WTC11 (cell line): ENCODE data around the gene CBFA2T2. TPM values are rescaled to one million over a fixed set of nuclear protein-coding genes. Genes with fewer than 3 reads are reported as not detected.
A peak's percentile ranks its signal among the peaks of the same experiment; 100 is the strongest.
"Not testable (repeated sequence)": the region's sequence is repeated elsewhere in the genome, so short reads cannot be mapped to it uniquely, and the experiment has no call there.

Experiments
- ATAC-seq: fragments of 200-7000 bp; cut with Tn5 transposase; 2 replicates; pipeline ENCODE4 v1.10.0; 2021; ENCODE audit warnings: mild to moderate bottlenecking, moderate library complexity
- CTCF ChIA-PET: fragments of 300-600 bp; sonication (Branson Sonifier 250); formaldehyde crosslinking; loops from one replicate; lab custom pipeline; 2021; ENCODE audit warnings: antibody characterized with exemption; lab: Charles Lee
- POLR2A ChIA-PET: fragments of 350-600 bp; sonication (Branson Sonifier 250); formaldehyde crosslinking; loops from one replicate; lab custom pipeline; 2021; ENCODE audit warnings: antibody characterized with exemption; lab: Charles Lee
- DNase-seq: peaks from one replicate; pipeline ENCODE4 v3.0.0; 2021; ENCODE audit warnings: low spot score
- H3K27ac Mint-ChIP-seq: 2 replicates; pipeline ENCODE4 v1.8.0; 2021; ENCODE audit warnings: mixed read lengths
- H3K27me3 Mint-ChIP-seq: 2 replicates; pipeline ENCODE4 v1.8.0; 2021; ENCODE audit warnings: low read depth, mild to moderate bottlenecking, moderate library complexity, mixed read lengths
- H3K36me3 Mint-ChIP-seq: 2 replicates; pipeline ENCODE4 v1.8.0; 2021; ENCODE audit warnings: mixed read lengths
- H3K4me1 Mint-ChIP-seq: 2 replicates; pipeline ENCODE4 v1.8.0; 2022; ENCODE audit warnings: mixed read lengths
- H3K4me3 Mint-ChIP-seq: 2 replicates; pipeline ENCODE4 v1.8.0; 2021; ENCODE audit warnings: mild to moderate bottlenecking, moderate library complexity, mixed read lengths
- H3K9me3 Mint-ChIP-seq: 2 replicates; pipeline ENCODE4 v1.8.0; 2021; ENCODE audit warnings: mixed read lengths
- ESRRA ChIP-seq: sonication (generic); formaldehyde crosslinking; IDR thresholded peaks from 2 replicates; pipeline ENCODE4 v1.8.1; 2022; ENCODE audit warnings: mild to moderate bottlenecking, missing genetic modification reagents, borderline replicate concordance
- FOXK1 ChIP-seq: sonication (generic); formaldehyde crosslinking; IDR thresholded peaks from 2 replicates; pipeline ENCODE4 v1.8.0; 2022; ENCODE audit warnings: mild to moderate bottlenecking, moderate library complexity, missing genetic modification reagents
- FOXP1 ChIP-seq: sonication (generic); formaldehyde crosslinking; IDR thresholded peaks from 2 replicates; pipeline ENCODE4 v1.8.0; 2022; ENCODE audit warnings: missing genetic modification reagents, mild to moderate bottlenecking, moderate library complexity, borderline replicate concordance
- HMGXB4 ChIP-seq: sonication (generic); formaldehyde crosslinking; IDR thresholded peaks from 2 replicates; pipeline ENCODE4 v1.8.1; 2023; ENCODE audit warnings: mild to moderate bottlenecking, moderate library complexity, missing genetic modification reagents
- IRF2 ChIP-seq: sonication (generic); formaldehyde crosslinking; IDR thresholded peaks from 2 replicates; pipeline ENCODE4 v1.8.0; 2022; ENCODE audit warnings: low read depth, missing genetic modification reagents, borderline replicate concordance
- JUN ChIP-seq: sonication (generic); formaldehyde crosslinking; IDR thresholded peaks from 2 replicates; pipeline ENCODE4 v1.8.0; 2023; ENCODE audit warnings: mild to moderate bottlenecking, missing genetic modification reagents
- PRRX2 ChIP-seq: fragments of 250-450 bp; sonication (Bioruptor Pico); IDR thresholded peaks from 2 replicates; pipeline ENCODE4 v1.8.0; 2021; ENCODE audit warnings: mild to moderate bottlenecking
- SMAD3 ChIP-seq: sonication (generic); formaldehyde crosslinking; IDR thresholded peaks from 2 replicates; pipeline ENCODE4 v1.8.0; 2022; ENCODE audit warnings: missing genetic modification reagents, mild to moderate bottlenecking, borderline replicate concordance
- SMAD4 ChIP-seq: sonication (generic); formaldehyde crosslinking; IDR thresholded peaks from 2 replicates; pipeline ENCODE4 v1.8.0; 2022; ENCODE audit warnings: mild to moderate bottlenecking, missing genetic modification reagents
- SP1 ChIP-seq: sonication (generic); formaldehyde crosslinking; conservative IDR thresholded peaks from 2 replicates; pipeline ENCODE4 v1.8.1; 2022; ENCODE audit warnings: missing genetic modification reagents
- USF2 ChIP-seq: sonication (generic); formaldehyde crosslinking; IDR thresholded peaks from 2 replicates; pipeline ENCODE4 v1.8.1; 2023; ENCODE audit warnings: mild to moderate bottlenecking, missing genetic modification reagents, moderate library complexity
- ZBTB21 ChIP-seq: sonication (generic); formaldehyde crosslinking; IDR thresholded peaks from 2 replicates; pipeline ENCODE4 v1.8.1; 2023; ENCODE audit warnings: mild to moderate bottlenecking, missing genetic modification reagents, borderline replicate concordance
- ZNF121 ChIP-seq: sonication (generic); formaldehyde crosslinking; IDR thresholded peaks from 2 replicates; pipeline ENCODE4 v1.8.0; 2023; ENCODE audit warnings: missing genetic modification reagents
- total RNA-seq: library from RNA; stranded (reverse); gene quantifications from 3 replicates; pipeline ENCODE4 v1.2.3, GENCODE V29; 2021
- TF ChIP-seq, protein P1 (sequence below): sonication (generic); formaldehyde crosslinking; IDR thresholded peaks from 2 replicates; pipeline ENCODE4 v1.8.1; 2022; ENCODE audit warnings: mild to moderate bottlenecking, moderate library complexity, missing genetic modification reagents
- TF ChIP-seq, protein P2 (sequence below): sonication (generic); formaldehyde crosslinking; IDR thresholded peaks from 2 replicates; pipeline ENCODE4 v1.8.1; 2022; ENCODE audit warnings: missing genetic modification reagents, borderline replicate concordance
- TF ChIP-seq, protein P3 (sequence below): fragments of 250-450 bp; sonication (Bioruptor Pico); IDR thresholded peaks from 2 replicates; pipeline ENCODE4 v1.9.0; 2021; ENCODE audit warnings: moderate library complexity, mild to moderate bottlenecking, inconsistent platforms, borderline replicate concordance
- TF ChIP-seq, protein P4 (sequence below): sonication (generic); formaldehyde crosslinking; IDR thresholded peaks from 2 replicates; pipeline ENCODE4 v1.8.1; 2023; ENCODE audit warnings: mild to moderate bottlenecking, missing genetic modification reagents
- TF ChIP-seq, protein P5 (sequence below): fragments of 250-450 bp; sonication (Bioruptor Pico); IDR thresholded peaks from 2 replicates; pipeline ENCODE4 v1.9.0; 2021; ENCODE audit warnings: mild to moderate bottlenecking, borderline replicate concordance

Gene CBFA2T2
- total RNA-seq, 1 experiment from 2014 or later = 22.1 TPM

DNA sequence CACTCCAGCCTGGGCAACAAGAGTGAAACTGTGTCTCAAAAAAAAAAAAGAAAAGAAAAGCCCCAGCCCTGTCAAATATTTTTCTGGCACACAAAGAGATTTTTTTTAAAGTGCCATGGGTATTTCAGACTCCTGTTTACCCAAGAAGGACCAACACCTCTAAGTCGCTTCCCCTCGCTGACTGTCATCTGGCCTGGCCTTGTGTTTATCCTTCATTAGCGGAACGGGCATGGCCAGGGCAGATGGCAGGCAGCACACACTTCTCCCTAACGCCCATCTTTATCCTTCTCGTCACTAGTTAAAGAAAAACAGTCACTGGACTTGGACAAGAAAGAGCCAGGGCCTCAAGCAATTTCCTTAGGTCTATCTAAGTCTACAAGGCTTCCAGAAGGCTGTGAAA, 7.3 kb upstream of the CBFA2T2 start:
- Mint-ChIP-seq H3K27ac (0 out of 2 replicates have a peak overlapping the region, but pooled peaks have one; percentile 11), H3K4me1 (peaks cover 17% of the 10 kb centered on the region), H3K9me3 (no peaks in the 10 kb centered on the region), H3K36me3 (no peaks in the 10 kb centered on the region)
- POLR2A ChIA-PET = no interaction called here
- CTCF ChIA-PET = no interaction called here
- DNase-seq (no peak), ATAC-seq (no peak)
- TF ChIP-seq, protein P1, sequence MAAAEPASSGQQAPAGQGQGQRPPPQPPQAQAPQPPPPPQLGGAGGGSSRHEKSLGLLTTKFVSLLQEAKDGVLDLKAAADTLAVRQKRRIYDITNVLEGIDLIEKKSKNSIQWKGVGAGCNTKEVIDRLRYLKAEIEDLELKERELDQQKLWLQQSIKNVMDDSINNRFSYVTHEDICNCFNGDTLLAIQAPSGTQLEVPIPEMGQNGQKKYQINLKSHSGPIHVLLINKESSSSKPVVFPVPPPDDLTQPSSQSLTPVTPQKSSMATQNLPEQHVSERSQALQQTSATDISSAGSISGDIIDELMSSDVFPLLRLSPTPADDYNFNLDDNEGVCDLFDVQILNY (CRISPR knock-in tag) = no peak
- TF ChIP-seq, protein P2, sequence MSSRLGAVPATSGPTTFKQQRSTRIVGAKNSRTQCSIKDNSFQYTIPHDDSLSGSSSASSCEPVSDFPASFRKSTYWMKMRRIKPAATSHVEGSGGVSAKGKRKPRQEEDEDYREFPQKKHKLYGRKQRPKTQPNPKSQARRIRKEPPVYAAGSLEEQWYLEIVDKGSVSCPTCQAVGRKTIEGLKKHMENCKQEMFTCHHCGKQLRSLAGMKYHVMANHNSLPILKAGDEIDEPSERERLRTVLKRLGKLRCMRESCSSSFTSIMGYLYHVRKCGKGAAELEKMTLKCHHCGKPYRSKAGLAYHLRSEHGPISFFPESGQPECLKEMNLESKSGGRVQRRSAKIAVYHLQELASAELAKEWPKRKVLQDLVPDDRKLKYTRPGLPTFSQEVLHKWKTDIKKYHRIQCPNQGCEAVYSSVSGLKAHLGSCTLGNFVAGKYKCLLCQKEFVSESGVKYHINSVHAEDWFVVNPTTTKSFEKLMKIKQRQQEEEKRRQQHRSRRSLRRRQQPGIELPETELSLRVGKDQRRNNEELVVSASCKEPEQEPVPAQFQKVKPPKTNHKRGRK (CRISPR knock-in tag) = no peak
- TF ChIP-seq ESRRA (CRISPR knock-in tag) (no peak), SMAD4 (CRISPR knock-in tag) (no peak), PRRX2 (CRISPR knock-in tag) (no peak), ZNF121 (CRISPR knock-in tag) (no peak), USF2 (CRISPR knock-in tag) (no peak), HMGXB4 (CRISPR knock-in tag) (no peak), FOXP1 (no peak), IRF2 (CRISPR knock-in tag) (no peak), ZBTB21 (CRISPR knock-in tag) (no peak), JUN (no peak)
- TF ChIP-seq, protein P3, sequence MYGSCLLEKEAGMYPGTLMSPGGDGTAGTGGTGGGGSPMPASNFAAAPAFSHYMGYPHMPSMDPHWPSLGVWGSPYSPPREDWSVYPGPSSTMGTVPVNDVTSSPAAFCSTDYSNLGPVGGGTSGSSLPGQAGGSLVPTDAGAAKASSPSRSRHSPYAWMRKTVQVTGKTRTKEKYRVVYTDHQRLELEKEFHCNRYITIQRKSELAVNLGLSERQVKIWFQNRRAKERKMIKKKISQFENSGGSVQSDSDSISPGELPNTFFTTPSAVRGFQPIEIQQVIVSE = no peak
- TF ChIP-seq, all 79 proteins: peak for 0
- Mint-ChIP-seq H3K27me3 (no peaks in the 10 kb centered on the region), H3K4me3 (no peak overlapping the region)

DNA sequence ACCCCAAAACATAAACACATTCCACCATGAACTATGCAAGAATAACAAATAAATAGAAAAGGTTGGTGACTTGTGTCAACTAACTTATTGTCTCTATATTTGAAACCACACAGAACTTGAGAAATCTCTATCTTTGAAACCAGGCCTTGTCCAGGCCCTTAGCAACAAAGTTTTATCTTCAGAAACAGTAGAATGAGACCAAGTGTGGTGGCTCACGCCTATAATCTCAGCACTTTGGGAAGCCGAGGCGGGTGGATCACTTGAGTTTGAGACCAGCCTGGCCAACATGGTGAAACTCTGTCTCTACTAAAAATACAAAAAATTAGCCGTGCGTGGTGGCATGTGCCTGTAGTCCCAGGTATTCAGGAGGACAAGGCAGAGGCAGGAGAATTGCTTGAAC, 6.7 kb upstream of the CBFA2T2 start:
- POLR2A ChIA-PET, H3K9me3 Mint-ChIP-seq, H3K27ac Mint-ChIP-seq, H3K27me3 Mint-ChIP-seq, ATAC-seq, H3K36me3 Mint-ChIP-seq, CTCF ChIA-PET, H3K4me3 Mint-ChIP-seq, DNase-seq: not testable (repeated sequence)
- peaks cover 10% of the 10 kb centered on the region for H3K4me1 Mint-ChIP-seq

GRCh38 chr20:33488201-33488600, 1.7 kb upstream of the CBFA2T2 start:
- peaks cover 9% of the 10 kb centered on the region for H3K4me1 Mint-ChIP-seq
- DNase-seq = no peak
- H3K36me3 Mint-ChIP-seq = 0 out of 2 replicates have a peak, but pooled peaks cover 1% of the 10 kb centered on the region
- no peaks in the 10 kb centered on the region for H3K9me3 Mint-ChIP-seq
- TF ChIP-seq, protein P4, sequence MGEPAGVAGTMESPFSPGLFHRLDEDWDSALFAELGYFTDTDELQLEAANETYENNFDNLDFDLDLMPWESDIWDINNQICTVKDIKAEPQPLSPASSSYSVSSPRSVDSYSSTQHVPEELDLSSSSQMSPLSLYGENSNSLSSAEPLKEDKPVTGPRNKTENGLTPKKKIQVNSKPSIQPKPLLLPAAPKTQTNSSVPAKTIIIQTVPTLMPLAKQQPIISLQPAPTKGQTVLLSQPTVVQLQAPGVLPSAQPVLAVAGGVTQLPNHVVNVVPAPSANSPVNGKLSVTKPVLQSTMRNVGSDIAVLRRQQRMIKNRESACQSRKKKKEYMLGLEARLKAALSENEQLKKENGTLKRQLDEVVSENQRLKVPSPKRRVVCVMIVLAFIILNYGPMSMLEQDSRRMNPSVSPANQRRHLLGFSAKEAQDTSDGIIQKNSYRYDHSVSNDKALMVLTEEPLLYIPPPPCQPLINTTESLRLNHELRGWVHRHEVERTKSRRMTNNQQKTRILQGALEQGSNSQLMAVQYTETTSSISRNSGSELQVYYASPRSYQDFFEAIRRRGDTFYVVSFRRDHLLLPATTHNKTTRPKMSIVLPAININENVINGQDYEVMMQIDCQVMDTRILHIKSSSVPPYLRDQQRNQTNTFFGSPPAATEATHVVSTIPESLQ (CRISPR knock-in tag) = no peak
- TF ChIP-seq, protein P5, sequence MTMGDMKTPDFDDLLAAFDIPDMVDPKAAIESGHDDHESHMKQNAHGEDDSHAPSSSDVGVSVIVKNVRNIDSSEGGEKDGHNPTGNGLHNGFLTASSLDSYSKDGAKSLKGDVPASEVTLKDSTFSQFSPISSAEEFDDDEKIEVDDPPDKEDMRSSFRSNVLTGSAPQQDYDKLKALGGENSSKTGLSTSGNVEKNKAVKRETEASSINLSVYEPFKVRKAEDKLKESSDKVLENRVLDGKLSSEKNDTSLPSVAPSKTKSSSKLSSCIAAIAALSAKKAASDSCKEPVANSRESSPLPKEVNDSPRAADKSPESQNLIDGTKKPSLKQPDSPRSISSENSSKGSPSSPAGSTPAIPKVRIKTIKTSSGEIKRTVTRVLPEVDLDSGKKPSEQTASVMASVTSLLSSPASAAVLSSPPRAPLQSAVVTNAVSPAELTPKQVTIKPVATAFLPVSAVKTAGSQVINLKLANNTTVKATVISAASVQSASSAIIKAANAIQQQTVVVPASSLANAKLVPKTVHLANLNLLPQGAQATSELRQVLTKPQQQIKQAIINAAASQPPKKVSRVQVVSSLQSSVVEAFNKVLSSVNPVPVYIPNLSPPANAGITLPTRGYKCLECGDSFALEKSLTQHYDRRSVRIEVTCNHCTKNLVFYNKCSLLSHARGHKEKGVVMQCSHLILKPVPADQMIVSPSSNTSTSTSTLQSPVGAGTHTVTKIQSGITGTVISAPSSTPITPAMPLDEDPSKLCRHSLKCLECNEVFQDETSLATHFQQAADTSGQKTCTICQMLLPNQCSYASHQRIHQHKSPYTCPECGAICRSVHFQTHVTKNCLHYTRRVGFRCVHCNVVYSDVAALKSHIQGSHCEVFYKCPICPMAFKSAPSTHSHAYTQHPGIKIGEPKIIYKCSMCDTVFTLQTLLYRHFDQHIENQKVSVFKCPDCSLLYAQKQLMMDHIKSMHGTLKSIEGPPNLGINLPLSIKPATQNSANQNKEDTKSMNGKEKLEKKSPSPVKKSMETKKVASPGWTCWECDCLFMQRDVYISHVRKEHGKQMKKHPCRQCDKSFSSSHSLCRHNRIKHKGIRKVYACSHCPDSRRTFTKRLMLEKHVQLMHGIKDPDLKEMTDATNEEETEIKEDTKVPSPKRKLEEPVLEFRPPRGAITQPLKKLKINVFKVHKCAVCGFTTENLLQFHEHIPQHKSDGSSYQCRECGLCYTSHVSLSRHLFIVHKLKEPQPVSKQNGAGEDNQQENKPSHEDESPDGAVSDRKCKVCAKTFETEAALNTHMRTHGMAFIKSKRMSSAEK = no peak
- TF ChIP-seq SMAD3 (CRISPR knock-in tag) (no peak), JUN (no peak), FOXK1 (CRISPR knock-in tag) (no peak), SP1 (CRISPR knock-in tag) (no peak)
- TF ChIP-seq, all 79 proteins: peak for 0
- ATAC-seq = no peak
- Mint-ChIP-seq H3K27me3 (no peaks in the 10 kb centered on the region), H3K4me3 (no peak overlapping the region), H3K27ac (no peak overlapping the region; the same call in 1 of the 2 replicates)
- CTCF ChIA-PET = interaction anchor here (0.6 to 1.0 kb wide), 2 partner anchors 14 to 31 kb away, joined by 3 to 4 read pairs; no protein-coding TSS in a partner anchor
- POLR2A ChIA-PET = interaction anchor here (0.5 kb wide), 1 partner anchor 258 kb away, joined by 3 read pairs; no protein-coding TSS in a partner anchor
